Small intestine (tissue), 7 donors: ENCODE data around the gene KIF2C. TPM values are rescaled to one million over a fixed set of nuclear protein-coding genes. Genes with fewer than 3 reads are reported as not detected.
"Not testable (repeated sequence)": the region's sequence is repeated elsewhere in the genome, so short reads cannot be mapped to it uniquely, and the experiment has no call there.

Experiments
- DNase-seq, 2 donors: peaks; one replicate each; pipeline versions ENCODE4 v3.0.0 to v3.0.0-alpha.2; 2013
- FAIRE-seq: peaks from 2 replicates; lab custom pipeline; 2012; peaks lifted over from hg19 to GRCh38; lab: Jason Lieb, UNC
- H3K27ac ChIP-seq, 3 donors: one replicate each; pipeline ENCODE4 v1.5.1; 2013; ENCODE audit warnings: low read length in 2 of 3, mild to moderate bottlenecking in 2 of 3, control low read depth in 1 of 3, inconsistent platforms in 1 of 3, low read depth in 1 of 3, moderate library complexity in 1 of 3
- H3K27me3 ChIP-seq, 3 donors: one replicate each; pipeline ENCODE4 v1.6.1; 2013; ENCODE audit warnings: low read length in 3 of 3, inconsistent platforms in 1 of 3; ENCODE audit not compliant: control insufficient read depth in 3 of 3, insufficient read depth in 3 of 3
- H3K36me3 ChIP-seq, 3 donors: one replicate each; pipeline ENCODE4 v1.6.1; 2013; ENCODE audit warnings: low read length in 3 of 3, inconsistent platforms in 1 of 3, low read depth in 1 of 3, mild to moderate bottlenecking in 1 of 3, moderate library complexity in 1 of 3; ENCODE audit not compliant: control insufficient read depth in 3 of 3, insufficient read depth in 2 of 3
- H3K4me1 ChIP-seq, 3 donors: one replicate each; pipeline ENCODE4 v1.6.1; 2013; ENCODE audit warnings: low read length in 2 of 3, inconsistent platforms in 1 of 3, low read depth in 1 of 3, mild to moderate bottlenecking in 1 of 3, moderate library complexity in 1 of 3; ENCODE audit not compliant: control insufficient read depth in 3 of 3, insufficient read depth in 2 of 3
- H3K4me3 ChIP-seq, 3 donors: one replicate each; pipeline ENCODE4 v1.5.1; 2013; ENCODE audit warnings: low read length in 3 of 3, control low read depth in 1 of 3, inconsistent platforms in 1 of 3, low read depth in 1 of 3, mild to moderate bottlenecking in 1 of 3, moderate library complexity in 1 of 3
- H3K9me3 ChIP-seq, 2 donors: one replicate each; pipeline ENCODE4 v1.6.1; 2013; ENCODE audit warnings: low read depth in 1 of 2, low read length in 1 of 2; ENCODE audit not compliant: control insufficient read depth in 2 of 2, insufficient read depth in 1 of 2
- WGBS, 3 donors: extraction: QIAGEN DNeasy Blood & Tissue Kit; methylation state at CpG; one replicate each; pipeline ENCODE4 v1.1.7; 2013; 5-methylcytosine and 5-hydroxymethylcytosine counted together
- polyA plus RNA-seq, 4 donors: library from polyadenylated mRNA; stranded (reverse) in 3 of 4; unstranded in 1 of 4; fragments of 200-250 nt in 3 of 4; fragments of 120-200 nt in 1 of 4; gene quantifications; one replicate each; pipeline versions ENCODE4 v1.2.1 to v1.2.3, GENCODE V29; 2013
- donor health status: healthy with polysubstance abuse.
- donor health status: control.
- donor health status: control.
- donor health status: Bipolar disorder and iron deficiency.
- donor health status: healthy.

The KIF2C gene
- polyA plus RNA-seq, 4 donors, result 1.1 to 17.7 (median 6.5) TPM

- Histone ChIP-seq H3K4me3 (no peak within 1 kb of the TSS), H3K9me3 (no peaks in the 10 kb centered on the region), H3K27ac (no peak within 1 kb of the TSS), H3K27me3 (no peaks in the 10 kb centered on the region), H3K4me1 (peaks cover 0 to 28% (median 2%) of the 10 kb centered on the region in 3 donors), H3K36me3 (peaks cover 0 to 2% (median 0%) of the 10 kb centered on the region in 3 donors)
- no peak for DNase-seq
- WGBS, 3 donors, result 75 to 80% (median 79%) methylated on average over 9 of the region's 9 CpGs
- FAIRE-seq, result no peak
These were observed 48.7 kb downstream of the KIF2C start, which contains the start of gene BEST4 for GRCh38 chr1:44788120-44788860. Gene BEST4, minus strand, starts transcription at chr1:44788170. Its CDS starts 465 bp downstream, at chr1:44787705.

- Histone ChIP-seq H3K27ac (peak overlapping the region in 1 of 3 donors; percentile 26), H3K4me3 (no peak overlapping the region), H3K4me1 (peaks cover 0 to 4% (median 0%) of the 10 kb centered on the region in 3 donors), H3K36me3 (peaks cover 0 to 2% (median 0%) of the 10 kb centered on the region in 3 donors), H3K27me3 (no peaks in the 10 kb centered on the region), H3K9me3 (no peaks in the 10 kb centered on the region)
- 23 to 56% (median 47%) methylated on average over 6 to 7 of the region's 7 CpGs for whole genome bisulfite sequencing, 3 donors
- no peak for FAIRE-seq
- peak in 1 of 2 donors; percentile 56 for DNase-seq
These were observed 51.5 kb downstream of the KIF2C start for GRCh38 chr1:44790968-44791801.

- H3K9me3 ChIP-seq, result no peaks in the 10 kb centered on the region
- no peaks in the 10 kb centered on the region for H3K4me1 ChIP-seq
- WGBS, 3 donors, result 87 to 91% (median 91%) methylated on average over 9 of the region's 9 CpGs
- DNase-seq (no peak), FAIRE-seq (no peak)
- H3K27me3 ChIP-seq, result no peaks in the 10 kb centered on the region
- no peak overlapping the region for H3K4me3 ChIP-seq
- H3K36me3 ChIP-seq, result no peaks in the 10 kb centered on the region
- H3K27ac ChIP-seq, result no peak overlapping the region
These were observed 53.3 kb downstream of the KIF2C start for GRCh38 chr1:44792736-44793502.

- not testable (repeated sequence) for H3K27ac ChIP-seq, H3K27me3 ChIP-seq, H3K9me3 ChIP-seq, FAIRE-seq, H3K4me3 ChIP-seq, DNase-seq
- WGBS, 3 donors, result 79 to 84% (median 80%) methylated on average over 8 of the region's 8 CpGs
- peaks cover 0 to 13% (median 0%) of the 10 kb centered on the region in 3 donors for H3K36me3 ChIP-seq
- H3K4me1 ChIP-seq, result peaks cover 0 to 26% (median 2%) of the 10 kb centered on the region in 3 donors
These were observed 58.2 kb downstream of the KIF2C start for GRCh38 chr1:44797886-44798285.

GRCh38 chr1:44798481-44799365, 59.1 kb downstream of the KIF2C start:
- peaks cover 2 to 22% (median 6%) of the 10 kb centered on the region in 3 donors for H3K36me3 ChIP-seq
- H3K27ac ChIP-seq, result peak overlapping the region in 2 of 3 donors; percentile 45 to 92
- peaks cover 0 to 27% (median 2%) of the 10 kb centered on the region in 3 donors for H3K4me1 ChIP-seq
- WGBS, 3 donors, result 81 to 87% (median 86%) methylated on average over 10 of the region's 10 CpGs
- no peak overlapping the region for H3K4me3 ChIP-seq
- no peak for DNase-seq
- no peaks in the 10 kb centered on the region for H3K9me3 ChIP-seq
- no peaks in the 10 kb centered on the region for H3K27me3 ChIP-seq
- FAIRE-seq, result no peak

- Histone ChIP-seq H3K27me3 (no peaks in the 10 kb centered on the region), H3K27ac (peak within 1 kb of the TSS; percentile 92 to 98 (median 92)), H3K9me3 (no peaks in the 10 kb centered on the region), H3K4me1 (peaks cover 0 to 30% (median 2%) of the 10 kb centered on the region in 3 donors), H3K4me3 (peak within 1 kb of the TSS; percentile 78 to 94 (median 86)), H3K36me3 (peaks cover 2 to 34% (median 6%) of the 10 kb centered on the region in 3 donors)
- DNase-seq (peak; percentile 98 to 99), FAIRE-seq (no peak)
- 0 to 1% (median 0%) methylated on average over 48 to 79 of the region's 79 CpGs for WGBS, 3 donors
These were observed 60.3 kb downstream of the KIF2C start, which contains the start of gene PLK3 for GRCh38 chr1:44799770-44800584. Gene PLK3, plus strand, starts transcription at chr1:44800377. Its CDS starts 87 bp downstream, at chr1:44800464.
